ENCODE data around the gene ECD.

ECD gene

GRCh38 chr10:73096449-73097304, 71.1 kb downstream of the ECD start, which contains the start of gene P4HA1:
Gene P4HA1 (minus strand): TSS chr10:73096866. CDS start chr10:73074883, 21,983 bp downstream.
- H3K27ac ChIP-seq (ENCODE audit: low read depth, low read length), result peak within 1 kb of the TSS; percentile 73
- peaks cover 16% of the 10 kb centered on the region for H3K4me1 ChIP-seq (ENCODE audit: insufficient read depth, low read length)
- peak within 1 kb of the TSS; percentile 95 for H3K9ac ChIP-seq (ENCODE audit: low read depth, low read length)
- WGBS, result under 1% methylated on average over 75 of the region's 75 CpGs
- H3K27me3 ChIP-seq (ENCODE audit: insufficient read depth, low read length), result no peaks in the 10 kb centered on the region; the same call in 1 of the 2 replicates
- peak within 1 kb of the TSS; percentile 82 for H3K4me3 ChIP-seq (ENCODE audit: low read length)
- H3K36me3 ChIP-seq (ENCODE audit: insufficient read depth, low read length), result no peaks in the 10 kb centered on the region; the same call in 1 of the 2 replicates
- H3K9me3 ChIP-seq (ENCODE audit: insufficient read depth, low read depth, low read length), result no peaks in the 10 kb centered on the region

DNA sequence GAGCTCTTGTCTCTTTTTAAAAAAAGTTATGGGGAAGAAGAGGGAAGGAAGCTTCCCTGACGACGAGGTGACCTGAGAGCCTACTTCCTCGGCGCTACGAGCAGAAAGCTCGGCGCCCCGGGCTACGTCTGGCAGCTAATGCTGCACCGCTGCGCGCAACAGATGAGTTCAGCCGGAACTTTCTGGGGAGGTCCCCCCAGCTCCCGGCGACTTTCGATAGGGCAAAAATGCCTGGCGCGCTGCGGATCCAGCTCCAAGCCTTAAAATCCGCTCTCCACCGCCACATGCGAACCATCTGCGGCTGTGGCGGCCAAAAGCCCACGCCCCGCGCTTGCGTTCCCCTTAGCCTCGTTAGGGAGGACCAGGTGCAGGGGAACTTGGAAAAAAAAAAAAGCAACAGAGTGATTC, 71.8 kb downstream of the ECD start:
- under 1% methylated on average over 29 of the region's 29 CpGs for WGBS
- H3K9ac ChIP-seq (ENCODE audit: low read depth, low read length), result peak overlapping the region; percentile 95
- peaks cover 16% of the 10 kb centered on the region for H3K4me1 ChIP-seq (ENCODE audit: insufficient read depth, low read length)
- no peaks in the 10 kb centered on the region; the same call in 1 of the 2 replicates for H3K36me3 ChIP-seq (ENCODE audit: insufficient read depth, low read length)
- no peaks in the 10 kb centered on the region for H3K9me3 ChIP-seq (ENCODE audit: insufficient read depth, low read depth, low read length)
- no peaks in the 10 kb centered on the region; the same call in 1 of the 2 replicates for H3K27me3 ChIP-seq (ENCODE audit: insufficient read depth, low read length)
- peak overlapping the region; percentile 73 for H3K27ac ChIP-seq (ENCODE audit: low read depth, low read length)
- peak overlapping the region; percentile 82 for H3K4me3 ChIP-seq (ENCODE audit: low read length)

DNA sequence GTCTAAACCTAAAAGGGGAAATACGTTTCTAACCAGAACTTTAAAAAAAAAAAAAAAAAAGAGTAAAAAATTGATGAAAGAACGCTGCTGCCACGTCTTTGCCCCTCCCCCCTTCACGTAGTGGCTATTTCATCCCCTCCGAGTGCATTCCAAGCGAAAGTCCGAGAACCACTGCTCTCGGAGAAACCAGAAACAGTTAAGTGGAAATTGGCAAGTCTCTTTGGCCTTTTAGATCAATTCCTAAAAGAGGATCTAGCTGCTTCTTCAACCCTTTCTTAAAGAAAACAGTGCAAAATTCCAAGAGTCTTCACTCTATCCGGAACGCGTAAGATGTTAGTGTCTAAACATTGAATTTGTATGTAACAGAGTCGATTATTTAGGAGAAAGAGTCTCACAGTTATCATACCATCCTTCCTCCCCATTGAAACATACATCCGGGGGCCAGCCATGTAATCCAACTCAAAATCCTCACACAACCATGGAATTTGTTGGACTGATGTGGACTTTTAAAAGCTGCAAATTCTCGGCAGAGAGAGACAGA, 72.3 kb downstream of the ECD start:
- Histone ChIP-seq H3K27ac (ENCODE audit: low read depth, low read length) (peak overlapping the region; percentile 73), H3K9me3 (ENCODE audit: insufficient read depth, low read depth, low read length) (no peaks in the 10 kb centered on the region), H3K4me1 (ENCODE audit: insufficient read depth, low read length) (peaks cover 16% of the 10 kb centered on the region), H3K9ac (ENCODE audit: low read depth, low read length) (peak overlapping the region; percentile 95), H3K27me3 (ENCODE audit: insufficient read depth, low read length) (no peaks in the 10 kb centered on the region; the same call in 1 of the 2 replicates), H3K4me3 (ENCODE audit: low read length) (peak overlapping the region; percentile 82), H3K36me3 (ENCODE audit: insufficient read depth, low read length) (no peaks in the 10 kb centered on the region; the same call in 1 of the 2 replicates)
- WGBS, result under 1% methylated on average over 9 of the region's 14 CpGs

GRCh38 chr10:73094986-73095480, 72.8 kb downstream of the ECD start:
- 0% methylated on average over 3 of the region's 5 CpGs for WGBS
- Histone ChIP-seq H3K4me1 (ENCODE audit: insufficient read depth, low read length) (peaks cover 16% of the 10 kb centered on the region), H3K4me3 (ENCODE audit: low read length) (peak overlapping the region; percentile 82), H3K36me3 (ENCODE audit: insufficient read depth, low read length) (no peaks in the 10 kb centered on the region; the same call in 1 of the 2 replicates), H3K27me3 (ENCODE audit: insufficient read depth, low read length) (no peaks in the 10 kb centered on the region; the same call in 1 of the 2 replicates), H3K9ac (ENCODE audit: low read depth, low read length) (peak overlapping the region; percentile 95), H3K9me3 (ENCODE audit: insufficient read depth, low read depth, low read length) (no peaks in the 10 kb centered on the region), H3K27ac (ENCODE audit: low read depth, low read length) (no peak overlapping the region)

GRCh38 chr10:73093922-73094850, 73.6 kb downstream of the ECD start:
- 77% methylated on average over 2 of the region's 2 CpGs for WGBS
- H3K9ac ChIP-seq (ENCODE audit: low read depth, low read length), result peak overlapping the region; percentile 95; the same call in 1 of the 2 replicates

GRCh38 chr10:73092830-73093229, 75.0 kb downstream of the ECD start:
- Histone ChIP-seq H3K9me3 (ENCODE audit: insufficient read depth, low read depth, low read length) (no peaks in the 10 kb centered on the region), H3K4me1 (ENCODE audit: insufficient read depth, low read length) (peaks cover 16% of the 10 kb centered on the region), H3K27ac (ENCODE audit: low read depth, low read length) (no peak overlapping the region), H3K9ac (ENCODE audit: low read depth, low read length) (no peak overlapping the region), H3K27me3 (ENCODE audit: insufficient read depth, low read length) (no peaks in the 10 kb centered on the region; the same call in 1 of the 2 replicates), H3K36me3 (ENCODE audit: insufficient read depth, low read length) (no peaks in the 10 kb centered on the region), H3K4me3 (ENCODE audit: low read length) (no peak overlapping the region)
- 99% methylated on average over 3 of the region's 3 CpGs for WGBS

More at GRCh38 chr10:73093922-73094850, 73.6 kb downstream of the ECD start:
- H3K9me3 ChIP-seq (ENCODE audit: insufficient read depth, low read depth, low read length), result no peaks in the 10 kb centered on the region
- H3K4me3 ChIP-seq (ENCODE audit: low read length), result peak overlapping the region; percentile 82
- peaks cover 16% of the 10 kb centered on the region for H3K4me1 ChIP-seq (ENCODE audit: insufficient read depth, low read length)
- H3K36me3 ChIP-seq (ENCODE audit: insufficient read depth, low read length), result no peaks in the 10 kb centered on the region
- no peak overlapping the region for H3K27ac ChIP-seq (ENCODE audit: low read depth, low read length)
- no peaks in the 10 kb centered on the region; the same call in 1 of the 2 replicates for H3K27me3 ChIP-seq (ENCODE audit: insufficient read depth, low read length)

DNA sequence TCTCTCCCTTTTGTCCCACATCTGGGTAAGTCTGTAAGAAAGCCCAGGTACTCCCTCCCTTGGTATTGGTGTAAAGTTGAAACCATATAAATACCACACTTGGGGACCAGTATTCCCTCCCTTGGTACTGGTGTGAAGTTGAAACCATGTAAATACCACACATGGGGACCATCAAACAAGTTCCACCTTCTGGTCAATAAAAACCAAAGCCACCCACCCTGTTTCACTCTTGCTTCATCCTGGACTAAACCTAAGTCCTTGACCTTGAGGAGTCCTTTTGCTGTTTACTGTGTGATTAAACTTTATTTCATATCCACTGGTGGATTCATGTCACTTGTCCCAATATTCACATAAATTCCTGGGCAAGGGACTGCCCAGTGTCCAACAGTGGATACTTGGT, 79.5 kb downstream of the ECD start:
- Histone ChIP-seq H3K27me3 (ENCODE audit: insufficient read depth, low read length) (no peaks in the 10 kb centered on the region), H3K9me3 (ENCODE audit: insufficient read depth, low read depth, low read length) (no peaks in the 10 kb centered on the region), H3K4me1 (ENCODE audit: insufficient read depth, low read length) (no peaks in the 10 kb centered on the region), H3K27ac (ENCODE audit: low read depth, low read length) (no peak overlapping the region), H3K4me3 (ENCODE audit: low read length) (no peak overlapping the region), H3K9ac (ENCODE audit: low read depth, low read length) (no peak overlapping the region), H3K36me3 (ENCODE audit: insufficient read depth, low read length) (no peaks in the 10 kb centered on the region)

- 86% methylated on average over 4 of the region's 4 CpGs for WGBS
These were observed 81.0 kb downstream of the ECD start for GRCh38 chr10:73086816-73087215.

GRCh38 chr10:73084209-73084608, 83.6 kb downstream of the ECD start:
- Histone ChIP-seq H3K9me3 (ENCODE audit: insufficient read depth, low read depth, low read length) (no peaks in the 10 kb centered on the region), H3K36me3 (ENCODE audit: insufficient read depth, low read length) (no peaks in the 10 kb centered on the region), H3K27me3 (ENCODE audit: insufficient read depth, low read length) (no peaks in the 10 kb centered on the region), H3K9ac (ENCODE audit: low read depth, low read length) (no peak overlapping the region), H3K4me1 (ENCODE audit: insufficient read depth, low read length) (no peaks in the 10 kb centered on the region), H3K4me3 (ENCODE audit: low read length) (no peak overlapping the region), H3K27ac (ENCODE audit: low read depth, low read length) (no peak overlapping the region)
- 82% methylated on average over 5 of the region's 5 CpGs for WGBS

More at GRCh38 chr10:73086816-73087215, 81.0 kb downstream of the ECD start:
- no peaks in the 10 kb centered on the region for H3K4me1 ChIP-seq (ENCODE audit: insufficient read depth, low read length)
- no peak overlapping the region for H3K27ac ChIP-seq (ENCODE audit: low read depth, low read length)
- no peak overlapping the region for H3K4me3 ChIP-seq (ENCODE audit: low read length)
- H3K9ac ChIP-seq (ENCODE audit: low read depth, low read length), result no peak overlapping the region
- no peaks in the 10 kb centered on the region for H3K27me3 ChIP-seq (ENCODE audit: insufficient read depth, low read length)
- H3K9me3 ChIP-seq (ENCODE audit: insufficient read depth, low read depth, low read length), result no peaks in the 10 kb centered on the region
- H3K36me3 ChIP-seq (ENCODE audit: insufficient read depth, low read length), result no peaks in the 10 kb centered on the region
